Measurements from ENCODE around the gene BMP3. TPM values are rescaled to one million over a fixed set of nuclear protein-coding genes. Genes with fewer than 3 reads are reported as not detected.
"Not testable (repeated sequence)": the region's sequence is repeated elsewhere in the genome, so short reads cannot be mapped to it uniquely, and the experiment has no call there.

BMP3 gene
- total RNA-seq, 1 donor from 2014 or later, result 18.2 TPM

GRCh38 chr4:81003597-81004111 lies 26.9 kb upstream of the BMP3 start:
- Histone ChIP-seq H3K9me3 (no peaks in the 10 kb centered on the region), H3K27me3 (ENCODE audit: low read depth) (no peaks in the 10 kb centered on the region), H3K4me3 (no peak overlapping the region), H3K27ac (no peak overlapping the region), H3K4me1 (no peaks in the 10 kb centered on the region), H3K36me3 (no peaks in the 10 kb centered on the region)
- ATAC-seq, result no peak
- TF ChIP-seq CTCF (IDR thresholded peaks at IDR 0.05), result no peak
- DNase-seq, result no peak
- intact Hi-C loops (cut with DNase I), result no loop called here

GRCh38 chr4:81007417-81007816 lies 23.1 kb upstream of the BMP3 start:
- no peaks in the 10 kb centered on the region for H3K9me3 ChIP-seq

GRCh38 chr4:81016566-81016965 lies 13.9 kb upstream of the BMP3 start:
- H3K9me3 ChIP-seq; H3K4me1 ChIP-seq; H3K4me3 ChIP-seq; H3K27me3 ChIP-seq (ENCODE audit: low read depth); intact Hi-C loops (cut with DNase I); H3K27ac ChIP-seq; ATAC-seq; DNase-seq; H3K36me3 ChIP-seq: not testable (repeated sequence)

More at GRCh38 chr4:81007417-81007816, 23.1 kb upstream of the BMP3 start:
- intact Hi-C loops (cut with DNase I), result no loop called here
- no peak for ATAC-seq
- DNase-seq, result no peak
- no peak overlapping the region for H3K4me3 ChIP-seq
- H3K27ac ChIP-seq, result no peak overlapping the region
- H3K4me1 ChIP-seq, result no peaks in the 10 kb centered on the region
- H3K36me3 ChIP-seq, result no peaks in the 10 kb centered on the region
- H3K27me3 ChIP-seq (ENCODE audit: low read depth), result no peaks in the 10 kb centered on the region
- TF ChIP-seq CTCF (IDR thresholded peaks at IDR 0.05), result no peak

GRCh38 chr4:81019006-81019405 lies 11.5 kb upstream of the BMP3 start:
- Histone ChIP-seq H3K27ac (no peak overlapping the region), H3K4me3 (no peak overlapping the region), H3K9me3 (no peaks in the 10 kb centered on the region), H3K4me1 (peaks cover 5% of the 10 kb centered on the region), H3K36me3 (no peaks in the 10 kb centered on the region), H3K27me3 (ENCODE audit: low read depth) (no peaks in the 10 kb centered on the region)
- TF ChIP-seq CTCF (IDR thresholded peaks at IDR 0.05), result no peak
- no peak for DNase-seq
- ATAC-seq, result no peak
- intact Hi-C loops (cut with DNase I), result no loop called here

GRCh38 chr4:81021142-81021944 lies 9.2 kb upstream of the BMP3 start:
- DNase-seq, result no peak
- Histone ChIP-seq H3K36me3 (no peaks in the 10 kb centered on the region), H3K4me3 (no peak overlapping the region), H3K27ac (peak overlapping the region; percentile 8), H3K27me3 (ENCODE audit: low read depth) (no peaks in the 10 kb centered on the region), H3K9me3 (no peaks in the 10 kb centered on the region), H3K4me1 (peaks cover 5% of the 10 kb centered on the region)
- peak; percentile 86 to 90 for ATAC-seq
- TF ChIP-seq CTCF (IDR thresholded peaks at IDR 0.05), result no peak
- intact Hi-C loops (cut with DNase I), result no loop called here

- DNase-seq, result no peak
- Histone ChIP-seq H3K27me3 (ENCODE audit: low read depth) (no peaks in the 10 kb centered on the region), H3K4me1 (peaks cover 5% of the 10 kb centered on the region), H3K36me3 (no peaks in the 10 kb centered on the region), H3K9me3 (no peaks in the 10 kb centered on the region), H3K27ac (peak overlapping the region; percentile 8), H3K4me3 (no peak overlapping the region)
- no peak for TF ChIP-seq CTCF (IDR thresholded peaks at IDR 0.05)
- intact Hi-C loops (cut with DNase I), result no loop called here
- ATAC-seq, result peak; percentile 19 to 67
These were observed 8.5 kb upstream of the BMP3 start for GRCh38 chr4:81021981-81022380.

Data from lower lobe of right lung (tissue), 2 donors.